ENCODE results near the gene XPO4.

DNA sequence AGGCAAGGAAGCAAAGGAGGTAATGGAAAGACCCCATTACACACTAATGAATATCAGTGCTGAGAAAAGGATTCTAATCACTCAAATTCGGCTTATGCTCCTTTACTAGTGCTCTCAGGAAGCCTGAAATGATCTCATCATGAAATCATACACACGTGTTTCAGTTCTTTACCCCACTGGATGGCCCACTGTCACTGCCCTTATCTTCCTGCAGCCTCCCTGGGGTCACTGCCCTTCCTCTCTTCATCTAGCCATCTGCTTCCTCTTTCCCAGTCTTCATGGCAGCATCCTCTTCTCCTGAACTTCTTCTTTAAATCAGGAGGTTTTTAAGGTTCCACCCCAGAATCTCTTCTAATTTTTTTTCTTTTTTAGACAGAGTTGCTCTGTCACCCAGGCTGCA lies 100.8 kb downstream of the XPO4 start:
- TF ChIP-seq, protein P1, sequence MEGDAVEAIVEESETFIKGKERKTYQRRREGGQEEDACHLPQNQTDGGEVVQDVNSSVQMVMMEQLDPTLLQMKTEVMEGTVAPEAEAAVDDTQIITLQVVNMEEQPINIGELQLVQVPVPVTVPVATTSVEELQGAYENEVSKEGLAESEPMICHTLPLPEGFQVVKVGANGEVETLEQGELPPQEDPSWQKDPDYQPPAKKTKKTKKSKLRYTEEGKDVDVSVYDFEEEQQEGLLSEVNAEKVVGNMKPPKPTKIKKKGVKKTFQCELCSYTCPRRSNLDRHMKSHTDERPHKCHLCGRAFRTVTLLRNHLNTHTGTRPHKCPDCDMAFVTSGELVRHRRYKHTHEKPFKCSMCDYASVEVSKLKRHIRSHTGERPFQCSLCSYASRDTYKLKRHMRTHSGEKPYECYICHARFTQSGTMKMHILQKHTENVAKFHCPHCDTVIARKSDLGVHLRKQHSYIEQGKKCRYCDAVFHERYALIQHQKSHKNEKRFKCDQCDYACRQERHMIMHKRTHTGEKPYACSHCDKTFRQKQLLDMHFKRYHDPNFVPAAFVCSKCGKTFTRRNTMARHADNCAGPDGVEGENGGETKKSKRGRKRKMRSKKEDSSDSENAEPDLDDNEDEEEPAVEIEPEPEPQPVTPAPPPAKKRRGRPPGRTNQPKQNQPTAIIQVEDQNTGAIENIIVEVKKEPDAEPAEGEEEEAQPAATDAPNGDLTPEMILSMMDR (IDR thresholded peaks at IDR 0.05; ENCODE audit: insufficient read depth, low read depth, low read length): no peak
- no peak for TF ChIP-seq EZH2 (IDR thresholded peaks at IDR 0.05; ENCODE audit: insufficient read depth, low read length)
